Thyroid gland (tissue), 4 donors: ENCODE results near the gene DNAJA3.

Experiments
- CTCF ChIP-seq, 6 experiments: fragments of 200-600 bp in 3 of 6; fragments of 450-650 bp in 3 of 6; sonication (generic) in 3 of 6; IDR thresholded peaks; one replicate each; pipeline ENCODE4 v1.5.1; 2016 to 2019; ENCODE audit warnings: antibody characterized with exemption in 6 of 6, mild to moderate bottlenecking in 2 of 6, inconsistent platforms in 1 of 6, moderate library complexity in 1 of 6
- POLR2A ChIP-seq, 2 donors: fragments of 450-650 bp; IDR thresholded peaks; one replicate each; pipeline ENCODE4 v1.6.1; 2017; ENCODE audit warnings: antibody characterized with exemption in 2 of 2, mild to moderate bottlenecking in 2 of 2, moderate library complexity in 1 of 2

- TF ChIP-seq CTCF (IDR thresholded peaks at IDR 0.05) (no peak), POLR2A (IDR thresholded peaks at IDR 0.05) (no peak)
These were observed 24.6 kb upstream of the DNAJA3 start for GRCh38 chr16:4401094-4401501.
